Left lung (tissue), 10 donors: ENCODE measurements around the gene KIF6. TPM values are rescaled to one million over a fixed set of nuclear protein-coding genes. Genes with fewer than 3 reads are reported as not detected.

Source experiments
- ATAC-seq: fragments of 200-7000 bp; cut with Tn5 transposase; one replicate; pipeline ENCODE4 v1.9.1; 2020; ENCODE audit warnings: moderate library complexity
- DNase-seq, 4 donors: peaks; one replicate each; pipeline ENCODE4 v3.0.0-alpha.2; 2013 to 2020
- H3K27ac ChIP-seq, 2 donors: fragments of 200-600 bp; sonication (generic) in 1 of 2; one replicate each; pipeline versions ENCODE4 v1.5.0 to v1.8.0; 2020 to 2021
- H3K27me3 ChIP-seq, 2 donors: fragments of 200-600 bp; sonication (generic) in 1 of 2; one replicate each; pipeline versions ENCODE4 v1.5.0 to v1.8.0; 2020 to 2021
- H3K36me3 ChIP-seq, 2 donors: fragments of 200-600 bp; sonication (generic) in 1 of 2; one replicate each; pipeline versions ENCODE4 v1.5.0 to v1.8.0; 2020 to 2021
- H3K4me1 ChIP-seq, 2 donors: fragments of 200-600 bp; one replicate each; pipeline ENCODE4 v1.8.0; 2021
- H3K4me3 ChIP-seq, 2 donors: fragments of 200-600 bp; sonication (generic) in 1 of 2; one replicate each; pipeline versions ENCODE4 v1.5.0 to v1.8.0; 2020 to 2021; ENCODE audit warnings: mild to moderate bottlenecking in 1 of 2
- H3K9me3 ChIP-seq, 2 donors: fragments of 200-600 bp; sonication (generic) in 1 of 2; one replicate each; pipeline versions ENCODE4 v1.5.0 to v1.8.0; 2020 to 2021
- intact Hi-C, 2 donors: fragments of 100-400 bp; cut with DNase I; formaldehyde crosslinking; loops; one replicate each; pipeline versions ENCODE4 v1.11.2 to v1.14.2; 2022
- polyA plus RNA-seq, 6 donors: library from polyadenylated mRNA; unstranded; fragments of 120-200 nt; gene quantifications; one replicate each; pipeline ENCODE4 v1.2.1, GENCODE V29; 2013; ENCODE audit not compliant: insufficient read length in 6 of 6
- total RNA-seq, 2 donors: library from RNA; stranded (reverse); fragmentation: NEBNext Ultra II Directional; extraction: Animal tissue kit (Norgen Biotek cat#: 25700); gene quantifications; one replicate each; pipeline ENCODE4 v1.2.1, GENCODE V29; 2021
- TF ChIP-seq, protein P1 (sequence below), 2 donors: fragments of 200-600 bp; sonication (generic) in 1 of 2; IDR thresholded peaks; one replicate each; pipeline versions ENCODE4 v1.5.0 to v1.8.0; 2021; ENCODE audit warnings: antibody characterized with exemption in 2 of 2
- donor health status: DM: no; HTN: yes; CAD: no.
- donor health status: DM: no; HTN: no; CAD: no.

KIF6 gene
- total and polyA plus RNA-seq, 8 donors: 0.93 to 4.4 (median 2.8) TPM

DNA sequence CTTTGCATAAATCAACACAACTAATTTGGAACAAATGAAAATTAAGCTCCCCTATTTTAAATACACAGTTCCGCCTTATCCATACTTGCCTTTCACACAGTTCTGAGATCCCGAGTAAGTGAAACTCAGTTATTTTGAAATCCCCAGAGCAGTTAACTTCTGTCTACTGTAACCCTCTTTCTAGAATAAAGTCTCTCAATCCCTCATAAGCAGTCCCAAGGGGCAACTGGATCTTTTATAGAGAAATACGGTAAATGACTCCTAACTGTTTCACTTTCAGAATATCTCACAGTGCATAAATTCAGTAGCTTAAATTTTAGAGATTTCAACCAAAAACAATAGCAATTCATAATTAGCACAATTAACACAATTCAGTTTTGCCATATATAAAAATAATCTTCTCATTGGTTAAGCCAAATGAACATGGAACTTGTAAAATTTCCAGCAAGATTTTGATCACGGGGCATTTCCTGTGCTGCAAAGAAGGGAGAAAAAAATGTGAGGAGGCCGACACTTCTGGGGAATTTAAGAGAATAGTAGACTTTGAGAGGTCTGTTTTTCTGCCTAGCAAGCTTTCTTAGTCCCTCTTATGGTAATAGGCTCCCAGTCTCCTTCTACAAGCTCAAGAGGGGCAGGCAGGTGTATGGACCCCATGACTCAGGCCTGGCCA lies 78.3 kb downstream of the KIF6 start:
- Histone ChIP-seq H3K4me1 (no peaks in the 10 kb centered on the region), H3K4me3 (no peak overlapping the region), H3K9me3 (no peaks in the 10 kb centered on the region), H3K36me3 (no peaks in the 10 kb centered on the region), H3K27me3 (no peaks in the 10 kb centered on the region), H3K27ac (no peak overlapping the region)
- DNase-seq (no peak), ATAC-seq (no peak)
- intact Hi-C loops: no loop called here
- TF ChIP-seq, protein P1, sequence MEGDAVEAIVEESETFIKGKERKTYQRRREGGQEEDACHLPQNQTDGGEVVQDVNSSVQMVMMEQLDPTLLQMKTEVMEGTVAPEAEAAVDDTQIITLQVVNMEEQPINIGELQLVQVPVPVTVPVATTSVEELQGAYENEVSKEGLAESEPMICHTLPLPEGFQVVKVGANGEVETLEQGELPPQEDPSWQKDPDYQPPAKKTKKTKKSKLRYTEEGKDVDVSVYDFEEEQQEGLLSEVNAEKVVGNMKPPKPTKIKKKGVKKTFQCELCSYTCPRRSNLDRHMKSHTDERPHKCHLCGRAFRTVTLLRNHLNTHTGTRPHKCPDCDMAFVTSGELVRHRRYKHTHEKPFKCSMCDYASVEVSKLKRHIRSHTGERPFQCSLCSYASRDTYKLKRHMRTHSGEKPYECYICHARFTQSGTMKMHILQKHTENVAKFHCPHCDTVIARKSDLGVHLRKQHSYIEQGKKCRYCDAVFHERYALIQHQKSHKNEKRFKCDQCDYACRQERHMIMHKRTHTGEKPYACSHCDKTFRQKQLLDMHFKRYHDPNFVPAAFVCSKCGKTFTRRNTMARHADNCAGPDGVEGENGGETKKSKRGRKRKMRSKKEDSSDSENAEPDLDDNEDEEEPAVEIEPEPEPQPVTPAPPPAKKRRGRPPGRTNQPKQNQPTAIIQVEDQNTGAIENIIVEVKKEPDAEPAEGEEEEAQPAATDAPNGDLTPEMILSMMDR (IDR thresholded peaks at IDR 0.05): no peak

DNA sequence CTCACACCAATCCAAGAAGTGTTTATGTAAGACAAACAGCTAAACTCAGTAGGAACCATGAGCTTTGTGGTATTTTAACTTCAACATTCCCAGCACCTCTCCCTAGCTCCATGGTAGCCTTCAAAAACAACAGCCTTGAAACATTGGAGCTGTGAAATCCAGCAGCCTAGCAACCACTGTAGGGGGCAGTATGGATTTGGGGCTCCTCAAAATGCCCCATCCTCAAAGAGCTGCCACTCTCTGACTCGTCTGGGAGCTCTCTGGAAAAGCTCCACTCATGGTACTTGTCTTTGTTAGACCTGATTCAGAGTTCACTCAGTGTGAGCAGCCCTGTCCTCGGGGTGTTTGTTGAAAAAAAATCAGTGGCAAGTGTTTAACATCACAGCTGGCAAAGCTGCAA lies 82.9 kb downstream of the KIF6 start:
- H3K27ac ChIP-seq: no peak overlapping the region
- H3K4me1 ChIP-seq: no peaks in the 10 kb centered on the region
- H3K36me3 ChIP-seq: no peaks in the 10 kb centered on the region
- DNase-seq: no peak
- H3K4me3 ChIP-seq: no peak overlapping the region
- TF ChIP-seq, protein P1 (IDR thresholded peaks at IDR 0.05): no peak
- H3K9me3 ChIP-seq: no peaks in the 10 kb centered on the region
- intact Hi-C loops: no loop called here
- ATAC-seq: no peak
- no peaks in the 10 kb centered on the region for H3K27me3 ChIP-seq

DNA sequence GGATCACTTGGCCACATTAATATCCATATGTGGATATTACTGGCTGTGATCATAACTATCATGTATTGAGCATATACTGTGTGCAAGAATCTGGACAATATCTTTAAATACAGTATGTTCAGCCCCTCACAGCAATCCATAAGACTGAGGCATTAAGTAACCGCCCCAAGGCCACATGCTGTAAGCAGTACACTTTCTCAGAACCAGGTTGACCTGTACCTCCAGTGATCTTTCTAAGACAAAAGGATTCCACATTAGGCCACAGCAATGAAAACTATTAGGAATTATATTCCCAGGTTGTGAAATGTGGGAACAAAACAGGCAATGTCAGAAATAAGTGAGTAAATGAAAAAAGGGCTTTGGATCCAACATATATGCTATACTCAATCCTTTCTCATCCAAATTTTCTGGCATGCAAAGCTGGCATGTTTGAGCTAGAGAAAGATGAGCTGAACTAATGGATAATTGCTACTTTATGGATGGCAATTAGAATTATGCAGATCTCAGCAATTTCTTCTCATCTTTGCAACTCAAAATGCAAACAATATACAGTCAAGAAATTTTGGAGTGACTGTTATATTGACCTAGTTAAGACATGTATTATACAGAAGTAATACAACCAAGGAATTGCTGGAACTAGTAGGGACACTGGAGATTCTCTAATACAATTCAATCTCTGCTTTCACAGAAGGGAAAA lies 86.9 kb downstream of the KIF6 start:
- TF ChIP-seq, protein P1 (IDR thresholded peaks at IDR 0.05): no peak
- intact Hi-C loops: no loop called here
- DNase-seq (no peak), ATAC-seq (no peak)
- no peak overlapping the region for H3K27ac ChIP-seq
- H3K9me3 ChIP-seq: no peaks in the 10 kb centered on the region
- H3K4me3 ChIP-seq: no peak overlapping the region
- no peaks in the 10 kb centered on the region for H3K4me1 ChIP-seq
- H3K36me3 ChIP-seq: no peaks in the 10 kb centered on the region
- H3K27me3 ChIP-seq: no peaks in the 10 kb centered on the region

DNA sequence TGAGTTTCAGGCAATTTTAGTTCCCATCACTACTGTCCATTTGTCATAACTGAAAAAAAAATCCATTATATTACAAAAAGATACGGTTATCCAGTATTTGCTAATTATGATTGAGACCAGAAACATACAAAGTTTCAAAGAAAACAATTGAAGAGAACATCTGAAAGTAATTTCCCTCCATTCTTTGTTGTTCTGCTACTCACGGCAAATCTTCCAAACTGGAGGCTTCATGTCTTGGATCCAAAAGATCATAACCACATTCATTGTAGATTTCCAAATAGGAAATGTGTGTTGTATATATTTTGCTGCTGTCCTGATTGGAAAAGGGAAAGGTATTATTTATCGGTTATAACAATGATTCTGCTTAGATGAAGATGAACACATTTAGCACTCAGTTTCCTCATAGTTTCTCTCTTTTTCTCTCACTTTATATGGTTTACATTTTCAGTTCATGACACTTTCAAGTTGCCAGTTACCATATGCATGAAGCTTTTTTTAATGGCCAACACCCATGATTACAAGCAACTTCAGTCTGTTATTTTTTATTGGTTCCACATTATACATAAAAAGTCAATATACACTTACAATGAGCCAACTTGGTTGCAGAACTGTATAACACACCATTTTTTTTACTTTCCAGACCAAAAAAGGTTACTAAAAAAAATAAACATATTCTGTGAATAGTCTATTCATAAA lies 90.4 kb downstream of the KIF6 start:
- Histone ChIP-seq H3K4me3 (no peak overlapping the region), H3K4me1 (no peaks in the 10 kb centered on the region), H3K36me3 (no peaks in the 10 kb centered on the region), H3K27me3 (no peaks in the 10 kb centered on the region), H3K9me3 (no peaks in the 10 kb centered on the region), H3K27ac (no peak overlapping the region)
- intact Hi-C loops: no loop called here
- ATAC-seq (no peak), DNase-seq (no peak)
- TF ChIP-seq, protein P1 (IDR thresholded peaks at IDR 0.05): no peak

DNA sequence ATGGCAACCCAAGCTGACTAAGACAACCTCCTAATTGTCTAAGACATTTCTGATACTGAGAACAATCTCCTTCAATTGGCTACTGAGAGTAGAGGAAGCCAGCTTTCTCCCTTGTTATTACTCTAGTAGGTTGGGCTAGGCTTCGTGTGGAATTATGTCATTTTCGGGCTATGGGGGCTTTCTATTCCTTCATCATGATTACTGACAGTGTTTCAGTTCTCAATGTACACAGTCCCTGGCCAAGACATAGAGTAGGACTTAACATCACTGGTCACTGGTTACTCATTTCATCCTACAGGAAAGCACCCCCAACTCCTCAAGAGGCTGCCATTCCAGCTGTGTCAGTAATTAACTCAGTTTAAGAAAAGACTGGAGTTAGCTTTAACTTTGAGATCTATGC lies 100.0 kb downstream of the KIF6 start:
- DNase-seq: no peak

More for the DNA sequence above, 100.0 kb downstream of the KIF6 start:
- no peak for ATAC-seq
- intact Hi-C loops: no loop called here
- H3K27me3 ChIP-seq: no peaks in the 10 kb centered on the region
- no peaks in the 10 kb centered on the region for H3K36me3 ChIP-seq
- TF ChIP-seq, protein P1 (IDR thresholded peaks at IDR 0.05): no peak
- no peaks in the 10 kb centered on the region for H3K4me1 ChIP-seq
- no peak overlapping the region for H3K27ac ChIP-seq
- no peaks in the 10 kb centered on the region for H3K9me3 ChIP-seq
- H3K4me3 ChIP-seq: no peak overlapping the region
